ENCODE results near the gene TAF7.
A peak's percentile ranks its signal among the peaks of the same experiment; 100 is the strongest.
"Not testable (repeated sequence)": the region's sequence is repeated elsewhere in the genome, so short reads cannot be mapped to it uniquely, and the experiment has no call there.

The TAF7 gene

DNA sequence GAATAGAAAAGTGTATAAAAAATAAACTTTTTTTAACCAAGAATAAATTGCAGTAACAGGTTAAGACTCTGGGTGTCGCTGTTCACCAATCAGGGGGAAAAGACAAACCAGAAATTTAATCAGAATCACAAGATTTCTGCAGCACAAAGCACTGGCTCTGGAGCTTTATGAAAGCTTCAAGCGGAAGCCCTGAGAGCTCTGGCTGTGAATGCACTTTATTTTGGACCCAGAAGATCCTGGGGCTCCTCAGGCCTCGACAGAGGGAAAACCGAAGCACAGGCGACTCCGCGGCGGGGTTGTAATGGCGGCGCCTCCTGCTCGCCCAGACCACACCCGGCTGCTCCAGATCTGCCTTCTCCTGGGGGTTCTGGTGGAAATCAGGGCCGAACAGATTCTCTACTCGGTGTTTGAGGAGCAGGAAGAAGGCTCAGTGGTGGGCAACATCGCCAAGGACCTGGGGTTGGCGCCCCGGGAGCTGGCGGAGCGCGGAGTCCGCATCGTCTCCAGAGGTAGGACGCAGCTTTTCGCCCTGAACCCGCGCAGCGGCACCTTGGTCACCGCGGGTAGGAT, 34.4 kb upstream of the TAF7 start, which contains the start of gene PCDHGA4:
Gene PCDHGA4 (plus strand): TSS at position 122 of the 570 bp plus-strand sequence. CDS start 87 bp downstream, at position 209.
- no peak within 1 kb of the TSS for H3K27ac ChIP-seq (ENCODE audit: low read length)
- H3K9me2 ChIP-seq (replicated peaks; ENCODE audit: insufficient read depth, low read length), result no peaks in the 10 kb centered on the region
- 0 out of 2 replicates have a peak, but pooled peaks cover 6% of the 10 kb centered on the region for H3K27me3 ChIP-seq (replicated peaks; ENCODE audit: insufficient read depth, low read length)
- no peak within 1 kb of the TSS for H3K9ac ChIP-seq (ENCODE audit: low read length)
- H3K4me3 ChIP-seq (ENCODE audit: low read length), result no peak within 1 kb of the TSS
- H3K4me1 ChIP-seq (ENCODE audit: low read length), result no peaks in the 10 kb centered on the region
- no peaks in the 10 kb centered on the region for H3F3A ChIP-seq (ENCODE audit: insufficient read depth, low read length)
- no peaks in the 10 kb centered on the region for H3K79me2 ChIP-seq (ENCODE audit: low read length)
- H3K9me3 ChIP-seq (replicated peaks; ENCODE audit: insufficient read depth, low read length), result no peaks in the 10 kb centered on the region
- no peaks in the 10 kb centered on the region for H3K36me3 ChIP-seq (replicated peaks; ENCODE audit: insufficient read depth, low read length)
- TF ChIP-seq, protein P1, sequence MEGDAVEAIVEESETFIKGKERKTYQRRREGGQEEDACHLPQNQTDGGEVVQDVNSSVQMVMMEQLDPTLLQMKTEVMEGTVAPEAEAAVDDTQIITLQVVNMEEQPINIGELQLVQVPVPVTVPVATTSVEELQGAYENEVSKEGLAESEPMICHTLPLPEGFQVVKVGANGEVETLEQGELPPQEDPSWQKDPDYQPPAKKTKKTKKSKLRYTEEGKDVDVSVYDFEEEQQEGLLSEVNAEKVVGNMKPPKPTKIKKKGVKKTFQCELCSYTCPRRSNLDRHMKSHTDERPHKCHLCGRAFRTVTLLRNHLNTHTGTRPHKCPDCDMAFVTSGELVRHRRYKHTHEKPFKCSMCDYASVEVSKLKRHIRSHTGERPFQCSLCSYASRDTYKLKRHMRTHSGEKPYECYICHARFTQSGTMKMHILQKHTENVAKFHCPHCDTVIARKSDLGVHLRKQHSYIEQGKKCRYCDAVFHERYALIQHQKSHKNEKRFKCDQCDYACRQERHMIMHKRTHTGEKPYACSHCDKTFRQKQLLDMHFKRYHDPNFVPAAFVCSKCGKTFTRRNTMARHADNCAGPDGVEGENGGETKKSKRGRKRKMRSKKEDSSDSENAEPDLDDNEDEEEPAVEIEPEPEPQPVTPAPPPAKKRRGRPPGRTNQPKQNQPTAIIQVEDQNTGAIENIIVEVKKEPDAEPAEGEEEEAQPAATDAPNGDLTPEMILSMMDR (IDR thresholded peaks at IDR 0.05; ENCODE audit: low read length), result peak; percentile 54
- no peak for TF ChIP-seq EZH2phosphoT487 (IDR thresholded peaks at IDR 0.05; ENCODE audit: low read length)
- no peaks in the 10 kb centered on the region for H4K20me1 ChIP-seq (ENCODE audit: insufficient read depth, low read length)
- H3K4me2 ChIP-seq (ENCODE audit: low read depth, low read length), result 0 out of 2 replicates have a peak within 1 kb of the TSS, but pooled peaks have one; percentile 8
- peak within 1 kb of the TSS; percentile 16; the same call in 1 of the 2 replicates for H2AFZ ChIP-seq (ENCODE audit: low read length)
- DNase-seq, result no peak

DNA sequence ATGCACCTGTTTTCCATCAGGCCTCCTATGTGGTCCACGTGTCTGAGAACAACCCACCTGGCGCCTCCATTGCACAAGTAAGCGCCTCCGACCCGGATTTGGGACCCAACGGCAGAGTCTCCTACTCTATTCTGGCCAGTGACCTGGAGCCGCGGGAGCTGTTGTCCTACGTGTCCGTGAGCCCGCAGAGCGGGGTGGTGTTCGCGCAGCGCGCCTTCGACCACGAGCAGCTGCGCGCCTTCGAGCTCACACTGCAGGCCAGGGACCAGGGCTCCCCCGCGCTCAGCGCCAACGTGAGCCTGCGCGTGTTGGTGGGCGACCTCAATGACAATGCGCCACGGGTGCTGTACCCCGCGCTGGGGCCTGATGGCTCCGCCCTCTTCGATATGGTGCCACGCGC, 31.0 kb upstream of the TAF7 start:
- H3K9ac ChIP-seq (ENCODE audit: low read length), result no peak overlapping the region
- H3K4me3 ChIP-seq (ENCODE audit: low read length), result no peak overlapping the region
- no peak for DNase-seq
- 0 out of 2 replicates have a peak, but pooled peaks cover 6% of the 10 kb centered on the region for H3K27me3 ChIP-seq (replicated peaks; ENCODE audit: insufficient read depth, low read length)
- H4K20me1 ChIP-seq (ENCODE audit: insufficient read depth, low read length), result no peaks in the 10 kb centered on the region
- H2AFZ ChIP-seq (ENCODE audit: low read length), result no peak overlapping the region
- H3K9me3 ChIP-seq (replicated peaks; ENCODE audit: insufficient read depth, low read length), result no peaks in the 10 kb centered on the region
- H3K4me1 ChIP-seq (ENCODE audit: low read length), result no peaks in the 10 kb centered on the region
- H3K36me3 ChIP-seq (replicated peaks; ENCODE audit: insufficient read depth, low read length), result no peaks in the 10 kb centered on the region
- no peak overlapping the region for H3K27ac ChIP-seq (ENCODE audit: low read length)
- H3F3A ChIP-seq (ENCODE audit: insufficient read depth, low read length), result no peaks in the 10 kb centered on the region
- H3K4me2 ChIP-seq (ENCODE audit: low read depth, low read length), result no peak overlapping the region
- H3K79me2 ChIP-seq (ENCODE audit: low read length), result no peaks in the 10 kb centered on the region
- no peaks in the 10 kb centered on the region for H3K9me2 ChIP-seq (replicated peaks; ENCODE audit: insufficient read depth, low read length)
- TF ChIP-seq EZH2phosphoT487 (IDR thresholded peaks at IDR 0.05; ENCODE audit: low read length), result no peak
- TF ChIP-seq, protein P1 (IDR thresholded peaks at IDR 0.05; ENCODE audit: low read length), result no peak
- TF ChIP-seq EZH2 (optimal IDR thresholded peaks at IDR 0.05; ENCODE audit: low read depth, low read length), result no peak

DNA sequence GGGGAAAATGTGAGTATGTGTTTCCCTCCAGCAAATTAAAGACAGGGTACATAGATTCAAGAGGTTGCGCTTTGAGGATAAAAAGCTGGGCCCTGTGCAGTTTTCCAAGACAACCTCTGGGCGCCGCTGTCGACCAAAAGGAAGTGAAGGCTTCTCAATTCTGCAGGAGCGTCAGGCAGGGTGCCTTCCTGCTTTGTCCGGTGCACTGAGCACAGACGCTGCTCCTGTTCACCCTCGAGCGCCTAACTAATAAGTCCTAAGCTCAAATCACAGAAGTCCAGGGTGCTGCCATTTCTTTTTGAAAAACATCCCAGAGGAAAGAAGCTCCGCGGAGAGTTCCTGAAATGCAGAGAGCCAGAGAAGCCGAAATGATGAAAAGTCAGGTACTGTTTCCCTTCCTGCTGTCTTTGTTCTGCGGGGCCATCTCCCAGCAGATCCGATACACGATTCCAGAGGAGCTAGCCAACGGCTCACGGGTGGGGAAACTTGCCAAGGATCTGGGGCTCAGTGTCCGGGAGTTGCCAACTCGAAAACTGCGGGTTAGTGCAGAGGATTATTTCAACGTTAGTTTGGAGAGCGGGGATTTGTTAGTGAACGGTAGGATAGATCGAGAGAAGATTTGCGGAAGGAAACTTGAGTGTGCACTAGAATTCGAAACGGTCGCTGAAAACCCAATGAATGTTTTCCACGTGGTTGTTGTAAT, 29.5 kb upstream of the TAF7 start, which contains the start of gene PCDHGB1:
Gene PCDHGB1 (plus strand): TSS at position 183 of the 703 bp plus-strand sequence. CDS start 162 bp downstream, at position 345.
- Histone ChIP-seq H3K4me2 (ENCODE audit: low read depth, low read length) (peak within 1 kb of the TSS; percentile 69), H3K9me2 (replicated peaks; ENCODE audit: insufficient read depth, low read length) (no peaks in the 10 kb centered on the region), H3F3A (ENCODE audit: insufficient read depth, low read length) (no peaks in the 10 kb centered on the region), H3K27me3 (replicated peaks; ENCODE audit: insufficient read depth, low read length) (0 out of 2 replicates have a peak, but pooled peaks cover 6% of the 10 kb centered on the region), H3K9me3 (replicated peaks; ENCODE audit: insufficient read depth, low read length) (no peaks in the 10 kb centered on the region), H3K4me3 (ENCODE audit: low read length) (peak within 1 kb of the TSS; percentile 39), H3K79me2 (ENCODE audit: low read length) (no peaks in the 10 kb centered on the region), H3K27ac (ENCODE audit: low read length) (no peak within 1 kb of the TSS), H3K36me3 (replicated peaks; ENCODE audit: insufficient read depth, low read length) (no peaks in the 10 kb centered on the region), H3K4me1 (ENCODE audit: low read length) (no peaks in the 10 kb centered on the region), H3K9ac (ENCODE audit: low read length) (no peak within 1 kb of the TSS), H2AFZ (ENCODE audit: low read length) (peak within 1 kb of the TSS; percentile 67), H4K20me1 (ENCODE audit: insufficient read depth, low read length) (no peaks in the 10 kb centered on the region)
- TF ChIP-seq, protein P1 (IDR thresholded peaks at IDR 0.05; ENCODE audit: low read length), result peak; percentile 72
- no peak for TF ChIP-seq EZH2 (optimal IDR thresholded peaks at IDR 0.05; ENCODE audit: low read depth, low read length)
- peak; percentile 75 for DNase-seq

DNA sequence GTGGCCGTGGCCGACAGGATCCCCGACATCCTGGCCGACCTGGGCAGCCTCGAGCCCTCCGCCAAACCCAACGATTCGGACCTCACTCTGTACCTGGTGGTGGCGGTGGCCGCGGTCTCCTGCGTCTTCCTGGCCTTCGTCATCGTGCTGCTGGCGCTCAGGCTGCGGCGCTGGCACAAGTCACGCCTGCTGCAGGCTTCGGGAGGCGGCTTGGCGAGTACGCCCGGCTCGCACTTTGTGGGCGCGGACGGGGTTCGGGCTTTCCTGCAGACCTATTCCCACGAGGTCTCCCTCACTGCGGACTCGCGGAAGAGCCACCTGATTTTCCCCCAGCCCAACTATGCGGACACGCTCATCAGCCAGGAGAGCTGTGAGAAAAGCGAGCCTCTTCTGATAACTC, 25.4 kb upstream of the TAF7 start:
- not testable (repeated sequence) for H3K9me2 ChIP-seq (replicated peaks; ENCODE audit: insufficient read depth, low read length); H3K4me3 ChIP-seq (ENCODE audit: low read length); H3K4me1 ChIP-seq (ENCODE audit: low read length); H3F3A ChIP-seq (ENCODE audit: insufficient read depth, low read length); DNase-seq; H3K4me2 ChIP-seq (ENCODE audit: low read depth, low read length); H2AFZ ChIP-seq (ENCODE audit: low read length); H3K36me3 ChIP-seq (replicated peaks; ENCODE audit: insufficient read depth, low read length); H3K79me2 ChIP-seq (ENCODE audit: low read length); H4K20me1 ChIP-seq (ENCODE audit: insufficient read depth, low read length); H3K9ac ChIP-seq (ENCODE audit: low read length); H3K27me3 ChIP-seq (replicated peaks; ENCODE audit: insufficient read depth, low read length); H3K27ac ChIP-seq (ENCODE audit: low read length); H3K9me3 ChIP-seq (replicated peaks; ENCODE audit: insufficient read depth, low read length)

Data from MM.1S (cell line).